HL-60/S4 treated with phorbol 12-myristate 13-acetate at 8.2 ng/mL for 4 days and 3 days (cell line): ENCODE measurements around the gene CD3E.

Experiments
- in situ Hi-C: fragments of 300-500 bp; cut with MboI; formaldehyde crosslinking; loops from 2 replicates; pipeline ENCODE4 v1.15.0; 2022; ENCODE audit warnings: low sequenced_read_pairs

CD3E gene

DNA sequence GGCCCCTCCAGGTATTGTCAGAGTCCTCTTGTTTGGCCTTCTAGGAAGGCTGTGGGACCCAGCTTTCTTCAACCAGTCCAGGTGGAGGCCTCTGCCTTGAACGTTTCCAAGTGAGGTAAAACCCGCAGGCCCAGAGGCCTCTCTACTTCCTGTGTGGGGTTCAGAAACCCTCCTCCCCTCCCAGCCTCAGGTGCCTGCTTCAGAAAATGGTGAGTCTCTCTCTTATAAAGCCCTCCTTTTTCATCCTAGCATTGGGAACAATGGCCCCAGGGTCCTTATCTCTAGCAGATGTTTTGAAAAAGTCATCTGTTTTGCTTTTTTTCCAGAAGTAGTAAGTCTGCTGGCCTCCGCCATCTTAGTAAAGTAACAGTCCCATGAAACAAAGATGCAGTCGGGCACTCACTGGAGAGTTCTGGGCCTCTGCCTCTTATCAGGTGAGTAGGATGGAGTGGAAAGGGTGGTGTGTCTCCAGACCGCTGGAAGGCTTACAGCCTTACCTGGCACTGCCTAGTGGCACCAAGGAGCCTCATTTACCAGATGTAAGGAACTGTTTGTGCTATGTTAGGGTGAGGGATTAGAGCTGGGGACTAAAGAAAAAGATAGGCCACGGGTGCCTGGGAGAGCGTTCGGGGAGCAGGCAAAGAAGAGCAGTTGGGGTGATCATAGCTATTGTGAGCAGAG lies at the start of gene CD3E:
Gene CD3E (plus strand): TSS at position 163 of the 681 bp plus-strand sequence. CDS start 223 bp downstream, at position 386.
- in situ Hi-C loops = loop anchor here (10.0 kb wide), 1 partner anchor 50 kb away; the partner anchor contains the start of gene UBE4A

DNA sequence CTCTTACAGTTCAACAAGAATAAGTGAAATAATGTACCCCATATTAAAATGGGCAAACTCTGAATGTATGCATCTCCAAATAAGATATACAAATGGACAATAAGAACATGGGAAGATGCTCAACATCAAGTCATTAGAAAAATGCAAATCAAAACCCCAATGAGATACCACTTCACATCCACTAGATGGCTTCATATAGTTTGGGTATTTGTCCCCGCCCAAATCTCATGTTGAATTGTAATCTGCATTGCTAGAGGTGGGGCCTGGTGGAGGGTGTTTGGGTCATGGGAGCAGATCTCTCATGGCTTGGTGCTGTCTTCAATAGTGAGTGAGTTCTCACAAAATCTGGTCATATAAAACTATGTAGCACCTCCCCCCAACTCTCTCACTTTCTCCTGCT lies 46.1 kb upstream of the CD3E start:
- in situ Hi-C loops = no loop called here

DNA sequence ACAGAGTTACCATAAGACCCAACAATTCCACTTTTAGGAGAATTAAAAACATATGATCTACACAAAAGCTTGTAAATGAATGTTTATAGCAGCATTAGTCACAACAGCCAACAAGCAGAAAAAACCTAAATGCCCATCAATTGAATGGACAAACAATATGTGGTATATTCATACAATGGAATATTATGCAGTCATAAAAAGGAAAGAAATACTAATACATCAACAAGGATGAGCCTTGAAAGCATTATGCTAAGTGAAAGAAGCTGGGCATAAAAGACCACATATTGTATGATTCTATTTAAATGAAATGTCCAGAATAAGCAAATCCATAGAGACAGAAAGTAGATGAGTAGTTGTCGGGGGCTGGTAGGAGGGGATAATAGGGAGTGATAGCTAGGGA lies 45.4 kb upstream of the CD3E start:
- in situ Hi-C loops = no loop called here

DNA sequence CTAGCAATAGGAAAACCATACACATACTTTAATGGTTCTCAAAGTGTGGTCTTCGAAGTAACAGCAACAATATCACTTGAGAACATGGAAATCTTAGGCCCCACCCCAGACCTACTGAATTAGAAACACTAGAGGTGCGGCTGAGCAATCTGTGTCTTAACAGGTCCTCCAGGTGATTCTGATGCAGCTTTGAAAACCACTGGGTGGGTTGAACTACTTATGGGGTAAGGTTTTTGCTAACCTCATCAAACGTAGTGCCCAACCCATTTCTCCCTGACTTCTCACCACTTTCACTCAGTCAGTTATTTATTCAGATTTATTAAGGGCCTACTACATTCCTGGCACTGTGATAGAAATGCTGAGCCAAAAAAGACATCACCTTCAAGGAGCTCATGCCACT lies 44.2 kb upstream of the CD3E start:
- in situ Hi-C loops = no loop called here

- in situ Hi-C loops = no loop called here
Measured at GRCh38 chr11:118263112-118263511, 41.4 kb upstream of the CD3E start.

- in situ Hi-C loops = no loop called here
Measured at GRCh38 chr11:118263695-118264568, 40.6 kb upstream of the CD3E start, which contains the start of gene MPZL2. MPZL2 (minus strand) TSS chr11:118264297; CDS start chr11:118264153, 144 bp downstream.

DNA sequence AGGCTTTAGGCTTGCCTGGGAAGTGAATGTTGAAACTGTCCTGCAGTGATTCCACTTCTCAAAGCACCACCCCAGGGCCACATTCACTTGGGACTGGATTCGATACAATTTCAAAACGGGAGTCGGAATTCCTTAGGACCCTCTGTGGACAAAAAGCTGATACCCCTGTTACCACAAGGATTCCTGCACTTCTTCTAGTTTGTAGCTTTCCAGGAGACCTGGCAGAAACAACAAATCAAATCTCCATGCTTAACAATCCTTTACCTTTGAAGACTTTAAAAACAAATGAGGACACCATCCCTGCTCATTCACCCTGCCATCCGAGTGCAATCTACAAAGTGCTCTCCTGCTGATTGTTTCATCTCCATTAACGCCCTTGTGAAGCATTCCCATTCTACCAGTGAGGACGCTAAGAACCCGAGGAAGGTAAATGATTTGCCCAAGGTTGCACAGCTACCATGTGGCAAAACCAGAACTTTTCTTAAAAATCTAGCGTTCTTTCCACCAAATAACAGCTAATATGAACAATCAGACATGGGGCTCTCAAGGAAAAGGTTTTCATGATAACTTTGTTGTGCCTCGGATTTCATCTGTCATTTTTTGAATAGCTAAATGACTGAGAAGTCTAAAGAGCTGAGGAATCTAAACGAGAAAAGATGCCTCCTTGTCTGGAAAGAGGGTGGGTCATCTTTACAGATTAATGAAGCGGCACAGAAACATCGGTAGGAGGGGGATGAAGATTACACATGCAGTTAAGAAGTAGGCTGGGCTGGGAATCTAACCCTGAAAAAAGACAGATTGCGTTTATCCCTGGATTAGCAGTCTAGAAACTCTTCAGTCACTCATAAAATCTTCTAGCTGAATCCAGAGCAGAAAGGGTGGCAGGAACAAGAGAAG lies 39.7 kb upstream of the CD3E start:
- in situ Hi-C loops = no loop called here

- in situ Hi-C loops = no loop called here
Measured at GRCh38 chr11:118265954-118266353, 38.6 kb upstream of the CD3E start.

GRCh38 chr11:118267486-118267885 lies 37.0 kb upstream of the CD3E start:
- in situ Hi-C loops = no loop called here

- in situ Hi-C loops = no loop called here
Measured at GRCh38 chr11:118272001-118272400, 32.5 kb upstream of the CD3E start.

DNA sequence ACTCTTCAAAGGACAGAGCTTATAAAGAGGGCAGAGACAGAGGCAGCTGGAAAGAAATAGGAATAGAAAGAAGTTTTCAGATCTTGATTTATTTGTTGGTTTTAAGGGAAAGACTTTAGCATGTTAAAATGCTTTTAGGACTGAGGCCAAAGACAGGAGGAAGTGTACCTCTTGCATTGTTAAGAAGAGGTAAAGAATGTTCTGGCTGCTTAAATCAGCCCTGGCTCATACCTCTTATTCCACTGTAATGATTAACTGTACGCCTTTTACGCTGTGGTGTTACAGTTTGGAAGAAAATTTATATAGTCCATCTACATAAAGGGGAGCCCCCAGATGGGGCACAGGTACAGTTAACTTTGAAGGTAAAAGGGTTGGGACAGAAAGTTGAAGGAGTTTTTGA lies 30.3 kb upstream of the CD3E start:
- in situ Hi-C loops = no loop called here

DNA sequence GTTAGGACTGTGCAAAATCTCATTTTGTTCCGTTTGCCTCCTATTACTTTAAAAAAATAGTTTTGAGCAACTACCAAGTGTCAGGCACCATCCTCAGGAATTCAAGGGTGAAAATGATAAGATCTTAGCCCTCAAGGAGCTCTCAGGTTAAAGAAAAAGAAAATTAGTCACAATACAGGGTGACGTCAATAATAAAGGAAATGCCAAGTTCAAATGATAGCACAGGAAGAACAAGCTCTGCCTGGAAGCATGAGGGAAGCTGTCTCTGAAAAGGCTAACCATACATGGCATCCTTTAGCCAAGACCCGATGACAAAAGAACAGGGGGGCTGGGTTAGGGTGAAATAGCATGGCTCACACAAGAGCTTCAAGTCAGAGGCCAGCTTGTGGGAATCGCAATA lies 29.4 kb upstream of the CD3E start:
- in situ Hi-C loops = loop anchor here (5.0 kb wide), 1 partner anchor 78 kb away; no protein-coding TSS in a partner anchor

- in situ Hi-C loops = loop anchor here (5.0 kb wide), 1 partner anchor 79 kb away; no protein-coding TSS in a partner anchor
Measured at GRCh38 chr11:118276422-118276821, 28.1 kb upstream of the CD3E start.

DNA sequence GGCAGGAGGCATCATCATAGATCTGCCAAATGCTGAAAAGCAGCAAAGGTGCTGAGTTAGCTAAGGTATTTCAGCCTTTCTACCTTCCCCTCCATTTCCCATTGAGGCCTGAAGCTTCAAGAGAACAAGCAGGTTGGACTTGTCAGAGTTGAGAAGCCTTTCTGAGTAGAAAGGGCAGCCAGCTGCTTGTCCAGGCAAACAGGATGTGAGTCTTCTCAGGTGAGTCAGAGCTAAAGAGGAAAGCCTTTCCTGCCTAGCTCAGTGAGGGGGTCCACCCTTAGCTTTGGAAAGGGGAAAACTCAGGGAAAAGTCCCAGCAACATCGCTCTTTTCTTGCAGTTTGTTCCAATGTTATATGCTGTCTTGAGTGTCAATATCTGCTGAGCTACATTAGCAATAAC lies 27.2 kb upstream of the CD3E start:
- in situ Hi-C loops = loop anchor here (5.0 kb wide), 1 partner anchor 80 kb away; no protein-coding TSS in a partner anchor

- in situ Hi-C loops = no loop called here
Measured at GRCh38 chr11:118281284-118281683, 23.2 kb upstream of the CD3E start.

DNA sequence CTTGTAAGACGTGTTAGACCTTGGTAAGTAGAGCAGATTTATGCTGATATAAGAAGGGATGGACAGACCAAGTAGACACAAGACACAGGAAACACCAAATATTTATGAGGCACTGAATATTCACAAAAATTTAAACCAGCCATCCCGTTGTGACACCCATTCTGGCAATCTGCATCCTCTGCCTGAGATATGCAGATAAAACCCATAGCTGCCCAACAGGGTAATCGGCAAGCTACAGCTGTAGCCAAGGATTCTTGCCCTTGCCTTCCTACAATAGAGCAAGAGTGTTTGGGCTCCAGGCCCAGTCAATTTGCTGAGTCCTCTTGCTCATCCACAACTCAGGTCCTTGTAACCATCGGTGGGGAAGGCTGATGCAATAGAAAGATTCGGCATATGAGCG lies 21.9 kb upstream of the CD3E start:
- in situ Hi-C loops = no loop called here

DNA sequence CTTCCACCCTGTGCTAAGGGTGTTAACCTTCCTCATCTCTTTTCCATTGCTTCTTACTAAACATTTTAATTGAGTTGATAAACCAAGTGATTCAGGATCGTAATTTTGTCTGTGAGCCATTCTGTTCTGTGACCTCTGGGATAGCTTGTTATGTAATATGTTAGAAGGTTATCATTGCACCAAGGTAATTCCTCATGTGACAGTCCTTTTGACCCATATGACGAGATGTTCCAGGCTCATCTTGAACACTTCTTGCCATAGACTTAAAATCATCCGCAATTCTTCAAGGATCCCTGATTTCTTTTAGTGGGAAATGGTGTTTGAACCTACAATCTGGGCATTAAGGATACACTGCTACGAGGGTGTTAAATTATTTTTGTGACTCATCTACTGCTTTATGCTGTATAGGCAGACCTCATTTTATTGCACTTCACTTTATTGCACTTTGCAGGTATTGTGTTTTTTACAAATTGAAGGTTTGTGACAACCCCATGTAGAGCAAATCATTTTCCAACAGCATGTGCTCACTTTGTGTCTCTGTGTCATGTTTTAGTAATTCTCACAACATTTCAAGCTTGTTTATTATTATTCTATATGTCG lies 21.4 kb upstream of the CD3E start:
- in situ Hi-C loops = no loop called here

GRCh38 chr11:118283756-118284350 lies 20.7 kb upstream of the CD3E start:
- in situ Hi-C loops = no loop called here

DNA sequence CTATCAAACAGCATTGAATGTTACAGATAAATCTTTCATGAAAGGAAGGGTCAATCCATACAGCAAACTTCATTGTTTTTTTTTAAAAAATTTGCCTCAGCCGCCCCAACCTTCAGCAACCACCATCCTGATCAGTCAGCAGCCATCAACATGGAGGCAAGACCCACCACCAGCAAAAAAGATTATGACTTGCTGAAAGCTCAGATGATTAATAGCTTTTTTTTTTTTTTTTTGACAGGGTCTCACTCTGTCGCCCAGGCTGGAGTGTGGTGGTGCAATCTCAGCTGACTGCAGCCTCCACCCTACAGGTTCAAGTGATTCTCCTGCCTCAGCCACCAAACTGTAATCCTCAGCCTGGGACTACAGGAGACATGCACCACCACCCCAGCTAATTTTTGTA lies 18.0 kb upstream of the CD3E start:
- in situ Hi-C loops = no loop called here

DNA sequence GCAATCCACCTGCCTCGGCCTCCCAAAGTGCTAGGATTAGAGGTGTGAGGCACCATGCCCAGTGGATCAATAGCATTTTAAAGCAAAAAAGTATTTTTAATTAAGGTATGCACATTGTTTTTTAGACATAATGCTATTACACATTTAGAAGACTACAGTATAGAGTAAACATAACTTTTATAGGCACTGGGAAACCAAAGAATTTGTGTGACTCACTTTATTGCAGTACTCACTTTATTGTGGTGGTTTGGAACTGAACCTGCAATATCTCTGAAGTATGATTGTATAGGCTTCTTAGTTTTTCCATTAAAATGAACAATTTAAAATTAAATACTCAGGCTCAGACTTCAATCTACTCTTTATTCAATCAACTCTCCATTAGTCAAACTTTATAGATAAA lies 17.5 kb upstream of the CD3E start:
- in situ Hi-C loops = no loop called here
